ENCODE measurements around the gene CHRDL2. TPM values are rescaled to one million over a fixed set of nuclear protein-coding genes. Genes with fewer than 3 reads are reported as not detected.

The CHRDL2 gene
- total RNA-seq, 1 donor from 2014 or later = not detected

DNA sequence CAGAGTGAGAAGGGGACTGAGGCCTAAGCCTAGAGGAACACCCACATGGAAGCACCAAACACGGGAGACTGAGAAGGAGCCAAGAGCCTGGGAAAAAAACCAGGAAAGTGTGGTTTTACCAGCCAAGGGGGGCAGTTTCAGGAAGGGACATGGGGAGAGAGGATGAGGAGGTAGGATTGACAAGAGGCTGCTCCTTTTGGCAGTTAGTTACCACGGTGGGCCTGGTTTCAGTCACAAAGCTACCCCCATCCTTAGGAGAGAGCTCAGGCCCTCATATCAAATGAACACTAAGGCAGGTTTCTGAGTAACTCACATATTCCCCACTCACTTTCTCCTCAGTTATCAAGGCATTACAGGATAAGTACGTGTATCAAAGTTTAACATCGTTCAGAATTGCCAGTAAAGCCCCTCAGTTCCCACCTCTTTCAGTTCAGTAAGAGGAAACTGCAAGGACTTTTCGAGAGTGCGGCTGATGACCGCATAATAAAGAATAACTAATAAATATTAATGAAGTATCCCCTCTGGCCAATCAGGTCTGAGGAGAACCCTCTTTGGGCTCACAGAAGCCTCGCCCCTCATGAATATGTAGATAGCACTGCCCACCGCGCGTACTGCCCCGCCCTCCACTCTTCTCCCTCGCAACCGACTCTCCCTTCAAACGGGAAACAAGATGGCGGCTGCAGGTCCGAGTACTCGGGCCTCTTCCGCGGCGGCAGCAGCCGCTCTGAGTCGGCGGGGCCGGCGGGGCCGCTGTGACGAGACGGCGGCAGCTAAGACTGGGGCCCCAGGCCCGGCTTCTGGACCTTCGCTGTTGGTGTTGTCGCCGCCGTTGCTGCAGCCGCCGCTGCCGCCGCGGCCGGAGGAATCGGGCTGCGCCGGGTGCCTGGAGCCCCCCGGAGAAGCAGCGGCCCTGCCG lies 17.2 kb upstream of the CHRDL2 start, which contains the start of gene RNF169:
Gene RNF169, plus strand, starts transcription at position 639 of the 916 bp plus-strand sequence. Its CDS starts 32 bp downstream, at position 671.
- DNase-seq (ENCODE audit: low read depth) = peak; percentile 70
- TF ChIP-seq, protein P1, sequence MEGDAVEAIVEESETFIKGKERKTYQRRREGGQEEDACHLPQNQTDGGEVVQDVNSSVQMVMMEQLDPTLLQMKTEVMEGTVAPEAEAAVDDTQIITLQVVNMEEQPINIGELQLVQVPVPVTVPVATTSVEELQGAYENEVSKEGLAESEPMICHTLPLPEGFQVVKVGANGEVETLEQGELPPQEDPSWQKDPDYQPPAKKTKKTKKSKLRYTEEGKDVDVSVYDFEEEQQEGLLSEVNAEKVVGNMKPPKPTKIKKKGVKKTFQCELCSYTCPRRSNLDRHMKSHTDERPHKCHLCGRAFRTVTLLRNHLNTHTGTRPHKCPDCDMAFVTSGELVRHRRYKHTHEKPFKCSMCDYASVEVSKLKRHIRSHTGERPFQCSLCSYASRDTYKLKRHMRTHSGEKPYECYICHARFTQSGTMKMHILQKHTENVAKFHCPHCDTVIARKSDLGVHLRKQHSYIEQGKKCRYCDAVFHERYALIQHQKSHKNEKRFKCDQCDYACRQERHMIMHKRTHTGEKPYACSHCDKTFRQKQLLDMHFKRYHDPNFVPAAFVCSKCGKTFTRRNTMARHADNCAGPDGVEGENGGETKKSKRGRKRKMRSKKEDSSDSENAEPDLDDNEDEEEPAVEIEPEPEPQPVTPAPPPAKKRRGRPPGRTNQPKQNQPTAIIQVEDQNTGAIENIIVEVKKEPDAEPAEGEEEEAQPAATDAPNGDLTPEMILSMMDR (conservative IDR thresholded peaks at IDR 0.05; ENCODE audit: low read depth, low read length) = no peak
- peak within 1 kb of the TSS; percentile 76 for H3K4me3 ChIP-seq (ENCODE audit: low read depth, low read length)

DNA sequence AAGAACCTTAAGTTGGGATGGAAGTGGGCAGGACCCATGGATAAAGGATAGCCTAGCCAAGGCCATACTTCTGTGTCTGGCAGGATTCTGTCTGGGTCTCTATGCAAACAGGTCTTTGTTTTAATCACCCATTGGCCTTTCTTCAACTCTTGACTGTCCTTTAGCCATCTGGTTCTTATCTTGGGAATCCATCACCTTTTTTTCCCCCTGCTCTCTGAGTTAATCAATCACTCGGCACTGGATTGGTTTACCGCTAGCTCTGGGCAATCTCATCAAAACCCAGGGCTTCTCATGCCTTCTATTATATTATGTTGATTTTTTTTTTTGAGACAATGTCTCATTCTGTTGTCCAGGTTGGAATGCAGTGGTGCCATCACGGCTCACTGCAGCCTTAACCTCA lies 15.6 kb upstream of the CHRDL2 start:
- H3K4me3 ChIP-seq (ENCODE audit: low read depth, low read length) = no peak overlapping the region
- DNase-seq (ENCODE audit: low read depth) = no peak
- TF ChIP-seq, protein P1 (conservative IDR thresholded peaks at IDR 0.05; ENCODE audit: low read depth, low read length) = no peak

DNA sequence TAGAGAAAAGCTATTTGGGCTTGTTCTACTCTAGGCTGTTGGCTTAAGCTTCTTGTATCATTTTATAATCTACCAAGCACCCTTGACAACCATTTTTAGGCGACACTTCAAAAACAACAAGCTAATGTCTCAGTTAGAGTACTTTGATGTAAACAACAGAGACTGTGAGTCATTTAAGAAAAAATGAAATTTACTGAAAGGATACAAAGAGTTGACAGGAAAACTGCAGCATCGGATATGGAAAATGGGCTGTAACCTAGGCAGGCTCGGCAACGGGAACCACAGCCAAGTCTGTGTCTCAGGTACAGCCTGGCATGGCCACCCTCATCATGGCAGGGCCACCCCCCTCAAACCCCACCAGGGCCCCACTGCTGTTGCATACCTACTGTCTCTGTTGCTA lies 13.1 kb upstream of the CHRDL2 start:
- TF ChIP-seq, protein P1 (conservative IDR thresholded peaks at IDR 0.05; ENCODE audit: low read depth, low read length) = no peak
- DNase-seq (ENCODE audit: low read depth) = no peak

DNA sequence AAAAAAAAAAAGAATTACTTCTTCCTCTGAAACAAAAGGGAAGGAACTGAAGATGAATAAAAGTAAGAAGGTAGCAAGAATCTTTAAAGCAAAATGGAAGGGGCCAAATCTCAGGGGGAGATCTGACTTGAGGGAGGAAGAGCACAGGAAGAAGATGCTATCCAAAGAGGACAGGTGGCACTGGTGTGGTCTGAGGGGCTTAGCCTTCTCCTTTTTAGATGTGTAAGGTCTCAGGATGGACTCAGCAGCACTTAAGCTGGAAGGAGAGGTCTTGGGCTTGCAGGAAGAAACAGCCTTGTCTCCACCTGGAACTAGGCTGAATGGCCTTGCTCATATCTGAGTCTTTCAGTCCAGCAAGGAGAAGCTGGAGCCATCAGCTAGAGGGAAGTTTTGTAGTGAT lies 12.4 kb upstream of the CHRDL2 start:
- TF ChIP-seq, protein P1 (conservative IDR thresholded peaks at IDR 0.05; ENCODE audit: low read depth, low read length) = no peak
- H3K4me3 ChIP-seq (ENCODE audit: low read depth, low read length) = no peak overlapping the region
- no peak for DNase-seq (ENCODE audit: low read depth)

More for the DNA sequence above, 13.1 kb upstream of the CHRDL2 start:
- H3K4me3 ChIP-seq (ENCODE audit: low read depth, low read length) = no peak overlapping the region

DNA sequence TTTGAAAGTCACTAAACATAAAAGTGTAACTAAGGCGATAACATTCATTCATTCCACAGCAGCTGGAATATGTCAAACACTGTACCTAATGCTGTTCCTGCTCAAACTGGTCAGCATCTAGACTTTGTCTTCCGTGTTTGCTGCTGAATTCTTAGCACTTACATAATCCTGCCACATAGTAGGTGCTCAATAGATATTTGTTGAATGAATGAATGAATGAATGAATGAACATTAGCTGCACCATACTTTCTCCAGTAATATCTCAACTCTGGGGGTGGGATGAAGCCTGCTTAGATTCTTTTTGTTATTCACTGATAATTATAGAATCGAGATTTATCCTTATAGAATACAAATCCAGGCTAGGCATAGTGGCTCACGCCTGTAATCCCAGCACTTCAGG lies 10.8 kb upstream of the CHRDL2 start:
- TF ChIP-seq, protein P1 (conservative IDR thresholded peaks at IDR 0.05; ENCODE audit: low read depth, low read length) = no peak

DNA sequence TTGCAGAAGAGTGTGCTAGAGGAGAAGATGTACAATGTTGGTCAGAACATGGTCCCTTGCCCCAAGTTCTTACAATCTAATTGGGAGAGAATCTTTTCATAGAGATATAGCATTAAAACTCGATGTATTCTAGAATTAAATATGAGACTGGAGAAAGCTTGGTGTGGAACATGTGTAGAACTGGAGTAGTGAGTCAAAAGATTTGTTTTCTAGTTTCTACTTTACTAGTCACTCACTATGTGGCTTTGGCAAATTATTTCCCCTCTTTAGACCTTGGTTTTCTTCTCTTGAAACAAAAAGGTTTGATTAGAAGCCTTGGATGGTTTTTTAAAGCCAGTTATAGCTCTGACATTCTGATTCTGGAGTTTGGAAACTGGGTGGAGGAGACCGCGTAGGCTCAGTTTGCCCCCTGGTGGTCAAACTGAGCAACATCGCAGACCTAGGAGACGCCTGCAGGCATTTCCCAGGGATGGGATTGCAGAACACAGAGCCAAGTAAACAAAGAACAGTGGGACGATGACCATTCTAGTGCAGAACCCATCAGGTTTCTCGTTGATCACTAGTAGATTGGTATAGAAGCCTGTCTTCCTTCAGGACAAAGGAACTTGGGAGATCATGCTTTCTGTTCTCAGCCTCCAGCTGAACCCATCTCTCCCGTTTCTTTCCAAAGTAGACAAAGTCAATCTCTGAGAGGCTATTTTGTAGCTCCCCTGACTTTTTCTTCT lies 8.5 kb upstream of the CHRDL2 start:
- TF ChIP-seq, protein P1 (conservative IDR thresholded peaks at IDR 0.05; ENCODE audit: low read depth, low read length) = peak; percentile 96
- DNase-seq (ENCODE audit: low read depth) = no peak
- H3K4me3 ChIP-seq (ENCODE audit: low read depth, low read length) = no peak overlapping the region

More for the DNA sequence above, 10.8 kb upstream of the CHRDL2 start:
- H3K4me3 ChIP-seq (ENCODE audit: low read depth, low read length) = no peak overlapping the region
- no peak for DNase-seq (ENCODE audit: low read depth)

Measured in epithelial cell of proximal tubule (primary cell).